Stimulated activated CD4-positive, alpha-beta T cell treated with anti-CD3 and anti-CD28 coated beads, Interleukin-4, amount 100 ng/mL, for 24 hours (primary cell): ENCODE data around the gene CTTNBP2.

ENCODE experiments used
- DNase-seq: peaks from one replicate; pipeline ENCODE4 v3.0.0-alpha.2; 2020

CTTNBP2 gene

DNA sequence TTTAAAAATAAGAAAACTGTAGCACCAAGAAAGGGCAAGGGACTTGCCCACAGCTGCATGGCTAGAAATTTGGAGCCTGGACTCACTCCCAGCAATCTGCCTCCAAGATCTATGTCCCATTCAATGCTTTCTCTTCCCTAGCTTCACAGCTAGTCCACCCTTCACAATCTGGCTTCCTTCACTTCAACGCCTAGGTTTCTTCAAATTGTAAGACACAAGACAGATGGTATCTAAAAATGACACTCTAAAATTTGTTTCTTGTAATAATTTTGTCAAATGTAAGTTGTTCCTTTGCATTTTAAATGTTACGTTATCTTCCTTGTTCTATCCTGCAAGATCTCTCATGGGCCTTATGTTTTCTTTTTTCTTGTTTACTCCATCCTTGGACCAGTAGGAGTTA, 48.6 kb downstream of the CTTNBP2 start:
- no peak for DNase-seq

DNA sequence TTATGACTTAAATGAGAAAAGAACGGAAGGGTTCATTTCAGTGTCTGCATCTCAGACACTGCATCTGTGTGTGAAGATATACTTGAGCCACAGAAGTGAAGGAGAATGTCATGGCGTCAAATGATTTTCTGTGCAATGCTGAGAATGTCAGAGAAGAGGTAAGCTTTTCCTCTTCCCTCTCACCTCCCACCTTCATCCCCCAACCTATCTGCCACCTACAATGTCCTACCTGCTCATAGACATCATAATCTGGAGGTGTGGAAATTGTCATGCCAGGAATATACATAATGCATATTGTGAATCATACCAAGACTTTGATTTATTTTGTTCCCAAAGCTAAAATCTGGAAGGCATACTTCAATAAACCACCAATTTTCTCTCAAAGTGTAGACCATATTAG, 53.7 kb downstream of the CTTNBP2 start:
- DNase-seq = no peak

DNA sequence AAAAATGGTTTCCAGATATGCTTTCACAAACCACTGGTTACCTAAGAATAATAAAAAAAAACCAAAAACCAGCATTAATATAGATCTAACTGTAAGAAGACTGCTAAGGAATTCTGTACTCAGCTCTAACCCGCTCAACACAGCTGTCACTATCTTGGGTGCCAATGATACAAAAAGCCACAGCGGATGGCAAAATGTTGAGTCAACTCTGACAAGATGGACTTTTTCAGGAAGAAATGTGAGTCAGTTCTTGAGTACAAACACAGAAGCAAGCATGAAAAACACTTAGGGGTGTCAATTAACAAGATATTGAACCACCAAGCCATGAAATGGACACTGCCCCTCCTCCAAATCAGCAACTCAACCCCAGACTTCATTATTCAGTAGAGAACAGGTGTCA, 55.0 kb downstream of the CTTNBP2 start:
- DNase-seq = no peak

DNA sequence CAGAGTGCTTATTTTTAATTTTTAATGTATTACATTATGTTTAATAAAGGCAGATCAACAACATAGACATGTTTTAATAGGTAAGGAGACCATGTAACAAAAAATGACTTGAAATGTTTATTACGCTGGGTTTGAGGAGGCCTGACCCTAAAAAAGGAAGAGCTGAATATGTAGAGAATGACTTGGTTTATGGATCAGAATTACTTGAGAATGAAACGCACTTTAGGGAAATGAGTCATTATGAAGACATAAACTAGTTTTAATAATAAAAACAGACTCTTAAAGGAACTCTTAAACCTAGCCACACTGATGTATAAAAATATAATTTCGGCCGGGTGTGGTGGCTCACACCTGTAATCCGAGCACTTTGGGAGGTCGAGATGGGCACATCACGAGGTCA, 56.5 kb downstream of the CTTNBP2 start:
- DNase-seq = no peak

DNA sequence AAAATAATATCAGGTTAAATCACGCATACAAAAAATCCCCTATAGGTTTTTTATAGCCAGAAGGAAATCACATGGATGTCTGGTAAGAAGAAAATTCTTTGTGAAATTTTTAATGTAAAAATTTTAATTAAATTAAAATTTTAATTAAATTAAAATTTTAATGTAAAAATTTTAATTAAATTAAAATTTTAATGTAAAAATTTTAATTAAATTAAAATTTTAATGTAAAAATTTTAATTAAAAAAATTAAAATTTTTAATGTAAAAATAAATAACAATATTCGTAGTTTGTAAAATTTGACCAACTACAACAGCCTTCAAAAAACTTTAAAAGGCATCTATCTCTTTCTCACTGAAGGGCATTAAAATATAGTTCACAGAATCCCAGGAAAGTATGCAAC, 61.5 kb downstream of the CTTNBP2 start:
- no peak for DNase-seq

DNA sequence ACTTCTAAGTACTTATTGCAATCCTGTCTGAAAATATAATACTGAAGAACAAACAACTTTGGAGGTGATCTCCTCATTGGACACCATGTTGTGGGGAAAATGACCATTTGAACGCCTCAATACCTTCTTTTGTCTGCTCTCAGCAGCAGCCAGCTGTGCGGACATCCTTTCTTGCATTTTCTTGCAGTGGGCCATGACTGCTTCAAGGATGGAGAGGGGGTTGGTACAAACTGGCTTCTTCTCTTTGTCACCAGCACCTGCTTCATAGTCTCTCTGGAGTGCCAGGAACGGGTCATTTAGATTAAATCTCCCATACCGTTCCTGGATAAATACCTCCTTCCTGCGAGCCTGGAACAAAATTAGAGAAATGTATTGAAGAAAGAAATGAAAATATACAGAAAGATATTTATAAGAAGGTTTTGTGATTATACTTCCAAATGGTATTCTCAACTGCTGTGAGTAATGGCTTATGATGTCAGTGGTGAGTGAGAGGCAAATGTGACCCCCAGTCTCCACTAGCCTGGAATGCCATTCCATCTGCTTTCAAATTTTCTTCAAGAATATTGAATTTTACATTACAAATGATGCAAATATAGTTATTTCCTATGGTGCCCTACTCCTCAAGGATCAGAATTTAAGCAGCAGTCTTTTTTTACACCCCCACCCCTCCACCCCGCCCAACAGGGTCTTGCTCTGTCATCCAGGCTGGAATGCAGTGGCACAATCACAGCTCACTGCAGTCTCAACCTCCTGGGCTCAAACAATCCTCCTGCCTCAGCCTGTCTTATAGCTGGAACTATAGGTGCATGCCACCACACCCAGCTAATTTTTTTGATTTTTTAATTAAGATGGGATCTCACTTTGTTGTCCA, 62.4 kb downstream of the CTTNBP2 start:
- no peak for DNase-seq

DNA sequence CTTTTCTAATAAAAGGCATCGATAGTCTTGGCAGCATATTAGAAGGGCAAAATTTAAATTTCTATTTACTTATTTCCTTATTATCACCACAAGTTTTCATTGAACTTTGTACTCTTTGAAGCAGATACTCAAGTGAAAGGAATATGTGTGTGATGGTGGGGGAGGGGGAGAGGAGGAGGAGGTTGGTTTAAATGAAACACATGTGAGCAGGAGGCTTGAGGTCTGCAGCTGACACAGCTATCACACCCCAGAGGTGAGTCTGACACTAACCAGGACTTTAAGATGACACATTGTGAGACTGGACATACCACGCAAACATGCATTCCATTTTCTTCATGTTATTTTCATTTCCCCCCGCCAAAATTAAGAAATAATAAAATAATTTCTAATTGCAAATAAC, 63.3 kb downstream of the CTTNBP2 start:
- DNase-seq = no peak

DNA sequence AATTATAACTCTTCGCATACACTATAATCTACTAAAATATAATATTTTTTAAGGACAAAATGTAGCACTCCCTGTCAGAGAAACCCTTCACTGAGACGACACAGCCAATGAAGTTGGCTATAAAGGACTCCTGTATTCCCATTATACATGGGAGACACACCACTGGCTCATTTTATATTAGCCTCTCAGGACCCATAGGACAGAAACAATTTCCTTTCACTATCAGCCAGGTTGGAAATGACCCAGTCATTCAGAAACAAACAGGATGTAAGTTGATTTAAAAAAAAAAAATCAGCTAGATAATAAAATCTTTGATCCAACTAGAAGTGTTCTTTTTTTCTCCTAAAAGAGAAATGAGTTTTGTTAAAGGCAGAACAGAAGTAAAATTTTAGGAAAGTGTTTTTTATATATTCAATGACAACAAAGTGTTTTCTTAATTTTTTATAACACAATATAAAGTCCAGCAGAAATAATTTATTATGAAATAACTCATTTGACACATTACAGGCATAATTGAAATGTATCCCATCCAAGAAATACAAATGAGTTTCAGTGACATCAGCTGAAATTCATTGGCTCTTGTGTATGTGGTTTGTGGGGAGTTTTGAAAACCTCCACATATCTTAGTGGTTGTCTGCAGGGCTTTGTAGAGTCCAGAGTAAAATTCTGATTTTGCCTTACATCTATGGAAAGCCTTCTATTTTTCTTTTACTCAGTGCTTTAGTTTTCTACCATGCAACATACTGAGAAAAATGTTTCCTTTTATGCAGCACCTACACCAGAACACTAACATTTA, 64.1 kb downstream of the CTTNBP2 start:
- no peak for DNase-seq

DNA sequence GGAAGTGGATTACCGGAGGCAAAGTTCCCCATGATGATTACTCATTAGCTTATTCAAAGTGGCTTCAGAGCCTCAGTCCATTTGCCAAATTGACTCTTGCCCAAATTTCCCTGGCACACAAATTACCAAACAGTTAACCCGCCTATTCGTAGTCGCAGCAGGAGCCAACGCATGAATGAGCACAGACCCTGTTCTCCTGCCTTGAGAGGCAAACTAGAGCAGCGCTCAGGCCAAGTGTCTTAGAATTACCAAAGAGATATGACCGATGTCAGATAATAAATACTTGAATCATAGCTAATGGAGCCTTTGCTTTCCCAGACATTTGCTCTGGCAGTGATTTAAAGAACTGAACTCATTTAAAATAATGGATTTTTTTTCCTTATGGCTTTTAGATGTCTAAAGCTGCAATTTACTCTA, 64.9 kb downstream of the CTTNBP2 start:
- no peak for DNase-seq

DNA sequence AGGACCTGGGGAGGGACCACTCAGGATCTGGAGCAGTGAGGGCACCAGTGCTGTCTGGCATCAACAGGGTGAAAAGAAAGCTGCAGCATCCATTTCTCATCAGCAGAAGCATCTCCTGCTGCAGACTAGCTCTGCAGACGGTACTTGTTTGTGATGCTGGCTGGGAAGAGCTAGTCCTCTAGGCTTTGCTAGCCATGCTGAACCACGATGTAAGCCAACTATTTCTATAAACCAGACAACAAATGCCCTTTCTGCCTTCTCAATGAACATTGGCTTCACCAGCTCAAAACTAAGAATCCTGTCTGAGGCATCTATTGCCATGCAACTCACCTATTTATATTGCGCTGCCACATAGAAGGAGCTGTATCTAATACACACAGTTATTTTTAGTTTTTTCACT, 65.6 kb downstream of the CTTNBP2 start:
- DNase-seq = no peak

DNA sequence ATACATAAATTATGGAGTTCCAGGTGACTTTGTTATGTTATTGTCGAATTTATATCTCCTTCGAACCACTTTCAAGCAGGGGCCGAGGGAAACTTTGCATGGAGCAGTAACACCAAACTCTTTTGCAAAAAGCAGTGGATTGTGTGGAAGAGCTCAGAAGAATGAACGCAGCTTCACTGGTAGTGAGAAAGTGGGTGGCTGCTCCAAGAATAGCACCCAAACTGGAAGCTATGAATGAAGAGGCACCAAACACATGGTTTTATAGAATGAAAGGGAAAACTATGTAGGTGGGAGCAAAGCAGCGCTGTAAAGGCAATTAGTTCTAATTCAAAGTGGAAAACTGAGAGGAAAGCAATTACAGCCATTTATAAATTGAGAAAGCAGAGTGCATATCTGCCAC, 67.2 kb downstream of the CTTNBP2 start:
- no peak for DNase-seq

DNA sequence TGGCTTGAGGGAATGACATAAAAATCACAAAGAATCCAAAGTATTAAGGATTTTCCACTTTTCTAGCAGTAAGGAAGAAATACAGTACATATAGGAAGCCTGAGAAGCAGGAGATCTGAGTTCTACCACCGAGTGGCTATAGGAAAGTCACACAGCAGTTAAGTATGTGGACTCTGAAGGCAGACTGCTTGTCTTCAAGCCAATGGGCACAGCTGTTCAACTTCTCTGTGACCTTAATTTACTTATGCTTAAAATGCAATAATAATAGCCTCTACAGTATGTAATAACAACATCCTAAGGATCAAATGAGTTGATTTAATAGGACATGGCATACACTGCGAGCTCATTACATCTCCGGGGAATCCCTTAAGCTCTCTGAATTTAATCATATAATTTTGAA, 68.0 kb downstream of the CTTNBP2 start:
- no peak for DNase-seq

DNA sequence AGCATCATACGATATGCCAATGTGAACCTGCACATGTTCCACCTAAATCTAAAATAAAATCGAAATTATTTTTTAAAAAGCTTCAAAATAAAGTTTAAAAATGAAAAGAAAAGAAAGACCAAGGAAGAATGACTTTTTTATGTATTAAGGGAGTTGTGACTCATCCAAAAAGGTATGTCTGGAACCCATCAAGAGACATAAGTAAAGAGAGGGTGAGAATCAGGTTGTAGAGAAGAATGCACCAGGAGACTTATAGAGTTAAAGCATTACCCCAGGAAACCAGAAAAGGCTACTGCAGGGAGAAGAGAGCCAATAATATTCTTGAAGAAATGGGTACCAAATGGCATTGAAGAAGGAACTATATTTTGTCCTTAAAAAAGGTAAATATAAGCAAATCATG, 69.8 kb downstream of the CTTNBP2 start:
- DNase-seq = no peak

DNA sequence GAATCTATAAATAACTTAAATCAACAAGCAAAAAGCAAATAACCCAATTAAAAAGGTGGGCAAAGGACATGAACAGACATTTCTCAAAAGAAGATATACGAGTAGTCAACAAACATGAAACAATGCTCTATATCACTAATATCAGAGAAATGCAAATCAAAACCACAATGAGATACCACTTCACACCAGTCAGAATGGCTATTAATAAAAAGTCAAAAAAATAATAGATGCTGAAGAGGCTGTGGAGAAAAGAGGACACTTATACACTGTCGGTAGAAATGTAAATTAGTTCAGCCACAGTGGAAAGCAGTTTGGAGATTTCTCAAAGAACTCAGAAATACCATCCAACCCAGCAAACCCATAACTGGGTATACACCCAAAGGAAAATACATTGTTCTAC, 70.6 kb downstream of the CTTNBP2 start:
- DNase-seq = no peak

DNA sequence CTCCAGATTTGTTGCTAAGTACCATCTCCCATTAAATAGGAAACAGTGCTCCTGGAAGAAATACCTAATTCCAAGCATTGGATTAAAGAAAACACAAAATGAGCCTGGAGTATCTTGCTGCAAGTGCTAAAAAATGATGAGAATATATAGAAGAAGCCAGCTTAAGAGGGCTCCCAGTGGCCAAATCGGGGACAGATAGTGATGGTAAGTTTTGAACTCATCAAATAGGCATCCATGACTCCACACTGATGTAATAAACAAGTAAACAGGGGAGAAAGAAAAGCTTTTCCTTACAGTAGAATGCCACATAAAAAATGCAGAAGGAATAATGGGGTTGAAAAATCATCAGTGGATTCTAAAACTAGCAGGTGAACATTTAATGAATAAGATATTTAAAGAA, 72.4 kb downstream of the CTTNBP2 start:
- DNase-seq = no peak

DNA sequence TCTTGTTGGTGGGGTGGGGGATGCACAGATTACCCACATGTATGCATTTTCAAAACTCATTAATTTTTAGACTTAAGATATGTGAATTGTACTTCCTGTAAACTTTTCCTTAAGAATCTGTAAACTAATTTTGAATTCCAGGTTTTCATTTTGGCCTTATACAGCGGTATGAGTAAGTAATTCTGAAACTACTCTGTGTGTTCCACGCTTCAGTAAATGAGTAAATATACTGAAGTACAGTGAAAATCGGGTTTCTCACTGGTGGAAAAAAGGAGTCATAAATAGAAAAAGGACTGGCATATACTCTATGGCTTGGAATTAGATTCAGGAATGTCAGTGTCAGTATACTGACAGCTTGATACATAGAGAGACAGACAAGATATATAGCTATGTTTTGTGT, 72.8 kb downstream of the CTTNBP2 start:
- DNase-seq = no peak

DNA sequence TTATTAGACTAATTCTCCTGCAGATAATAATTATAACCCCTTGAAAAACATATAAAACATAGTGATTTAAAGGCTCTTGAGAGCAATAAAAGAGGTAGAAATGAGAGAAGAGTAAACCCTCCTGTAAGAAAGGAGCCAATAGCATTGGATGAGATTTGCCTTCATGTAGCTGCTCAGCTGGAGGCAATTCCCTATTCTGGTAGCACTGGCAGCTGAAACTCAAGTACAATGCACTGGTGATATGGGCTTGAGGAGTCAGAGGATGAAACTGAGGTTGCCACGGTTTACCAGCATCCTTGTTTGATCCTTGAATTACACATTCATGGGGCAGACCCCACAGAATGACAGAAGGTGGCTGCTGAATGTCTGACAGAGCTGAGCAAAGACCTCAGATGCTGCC, 76.4 kb downstream of the CTTNBP2 start:
- DNase-seq = no peak

DNA sequence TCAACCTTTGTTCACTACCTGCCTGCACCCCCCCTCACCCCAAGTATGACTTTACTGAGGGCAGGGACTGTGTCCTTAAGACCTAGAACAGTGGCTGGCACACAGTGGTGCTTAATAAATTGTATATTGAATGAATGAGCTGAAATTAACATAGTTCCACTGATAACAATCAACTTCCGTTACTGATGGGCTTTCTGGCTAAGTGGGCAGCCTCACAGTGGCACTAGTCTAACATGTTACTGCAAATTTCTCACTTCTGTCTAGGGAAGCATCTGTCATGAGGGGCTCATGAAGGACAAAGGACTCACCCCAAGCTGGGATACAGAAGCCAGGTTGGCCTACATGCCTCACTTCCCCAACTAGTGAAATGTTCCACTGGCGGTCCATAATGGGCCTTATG, 79.3 kb downstream of the CTTNBP2 start:
- no peak for DNase-seq

DNA sequence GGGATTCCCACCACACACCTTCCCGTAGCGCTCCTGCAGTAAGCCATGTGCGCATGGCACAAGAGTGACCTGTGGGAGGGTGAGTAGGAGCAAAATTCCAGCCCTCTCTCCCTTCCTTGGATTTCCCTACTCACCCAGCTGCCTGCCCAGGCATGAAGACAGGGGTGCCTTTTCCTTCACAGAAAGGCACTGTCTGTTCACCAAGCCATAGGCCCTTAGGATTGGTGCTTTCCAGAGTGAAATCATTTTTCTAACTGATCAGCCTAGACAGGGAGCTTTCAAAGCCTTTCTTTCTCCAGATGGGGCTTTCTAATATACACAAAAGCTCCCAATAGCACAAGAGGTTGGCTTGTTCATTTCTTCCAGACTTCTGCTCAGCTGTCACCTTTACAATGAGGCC, 79.7 kb downstream of the CTTNBP2 start:
- DNase-seq = no peak

DNA sequence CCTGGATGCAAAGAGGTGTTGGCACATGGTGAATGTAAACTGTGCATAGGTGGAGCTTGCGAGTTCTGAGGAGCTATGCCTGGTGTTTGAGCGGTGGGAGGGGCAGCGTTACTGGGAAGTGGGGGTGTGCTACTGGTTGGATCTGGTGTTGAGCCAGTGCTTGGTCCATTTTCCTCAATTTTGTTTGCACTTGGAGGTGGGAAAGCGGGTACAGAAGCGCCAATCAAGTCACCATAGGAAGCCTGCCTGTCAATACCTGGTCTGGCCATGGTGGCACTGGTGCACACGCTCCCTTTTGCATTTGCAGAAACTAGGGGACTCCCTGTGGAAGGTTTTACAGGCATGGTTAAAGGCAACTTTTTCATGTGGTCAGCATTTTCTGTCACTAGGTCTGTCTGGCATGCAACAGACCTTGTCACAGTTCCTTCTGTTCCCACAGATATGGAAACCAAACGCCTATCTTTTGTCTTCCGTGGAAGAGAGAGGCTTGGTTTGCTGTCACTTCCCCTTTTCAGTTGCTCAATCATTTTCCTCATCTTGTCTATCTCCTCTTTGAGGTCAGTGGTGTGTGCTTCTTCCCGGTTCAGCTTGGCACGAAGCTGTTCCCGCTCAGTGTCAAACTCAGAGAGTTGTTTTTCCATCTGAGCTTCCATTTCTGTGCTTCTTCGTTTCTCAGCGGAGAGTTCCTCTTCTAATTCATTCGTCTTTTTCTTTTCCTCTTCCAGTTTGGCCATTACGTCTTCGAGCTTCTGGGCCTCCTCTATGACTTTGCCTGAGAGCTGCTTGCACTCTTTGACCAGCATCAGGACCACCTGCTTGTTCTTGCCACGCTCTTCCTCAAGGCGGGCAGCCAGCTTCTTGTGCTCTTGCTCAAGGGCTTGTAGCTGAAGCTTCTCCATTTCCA, 81.1 kb downstream of the CTTNBP2 start:
- DNase-seq = no peak

DNA sequence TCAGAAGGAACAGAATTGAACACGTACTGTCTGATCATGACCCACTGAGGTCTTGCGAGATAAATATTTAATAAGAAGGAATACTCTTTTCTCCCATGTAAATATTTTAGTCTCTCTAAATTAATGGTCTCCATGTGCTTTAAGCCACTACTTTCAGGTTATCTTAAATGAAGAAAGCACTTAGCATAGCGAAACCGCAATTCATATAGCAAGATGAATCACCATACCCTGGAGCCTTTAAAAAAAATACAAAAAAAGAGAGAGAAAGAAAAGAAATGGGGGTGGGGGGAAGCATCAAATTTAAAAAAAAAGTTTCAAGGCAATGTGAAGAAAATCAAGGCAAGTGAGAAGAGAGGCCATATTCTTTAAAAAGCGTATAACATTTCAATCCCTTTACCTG, 82.5 kb downstream of the CTTNBP2 start:
- no peak for DNase-seq

DNA sequence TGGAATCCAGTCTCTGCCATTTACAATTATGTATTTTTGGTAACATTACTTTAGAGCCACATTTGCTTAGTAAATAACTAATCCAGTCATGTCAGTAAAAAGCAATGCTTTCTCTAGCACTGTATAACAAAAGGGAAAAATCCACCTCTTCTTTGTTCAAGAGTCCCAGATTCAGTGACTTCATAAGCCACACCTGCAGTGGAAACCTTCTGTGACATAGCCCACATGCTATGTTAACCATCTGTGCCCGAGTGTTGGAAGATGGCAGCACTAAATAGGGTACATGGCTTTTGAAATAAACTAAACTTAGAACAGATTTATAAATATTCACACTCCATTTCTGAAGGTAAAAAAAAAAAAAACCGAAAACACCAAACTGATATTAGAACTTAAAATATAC, 83.0 kb downstream of the CTTNBP2 start:
- no peak for DNase-seq

DNA sequence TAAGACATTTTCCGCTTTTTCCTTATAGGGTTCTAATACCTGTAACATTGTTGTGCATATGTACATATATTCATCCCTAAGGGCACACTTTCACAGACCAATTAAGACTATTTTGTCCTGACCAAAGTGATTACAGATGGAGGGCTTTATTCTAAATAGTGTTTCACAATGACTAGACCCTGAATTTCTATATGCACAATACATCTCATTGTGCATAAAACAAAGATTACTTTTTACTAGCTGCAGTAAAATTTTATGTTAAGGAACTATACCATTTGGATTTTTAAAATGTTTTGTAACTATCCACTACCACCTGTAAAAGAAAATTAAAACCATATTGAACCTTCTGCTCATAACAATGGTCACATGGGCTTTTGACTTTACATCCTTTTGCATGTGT, 87.8 kb downstream of the CTTNBP2 start:
- DNase-seq = no peak
